Umbilical cord (tissue), 2 donors: Measurements from ENCODE around the gene SCGB3A2. TPM values are rescaled to one million over a fixed set of nuclear protein-coding genes. Genes with fewer than 3 reads are reported as not detected.

Experiments used
- DNase-seq: peaks from one replicate; pipeline ENCODE4 v3.0.0-alpha.2; 2015; ENCODE audit warnings: low spot score
- total RNA-seq: library from RNA; depleted of rRNA; stranded (reverse); fragments of >200 nt; gene quantifications from one replicate; pipeline ENCODE4 v1.2.3, GENCODE V29; 2014; ENCODE audit warnings: low replicate concordance; ENCODE audit not compliant: insufficient read depth

SCGB3A2 gene
- total RNA-seq, 1 donor from 2014 or later: not detected

DNA sequence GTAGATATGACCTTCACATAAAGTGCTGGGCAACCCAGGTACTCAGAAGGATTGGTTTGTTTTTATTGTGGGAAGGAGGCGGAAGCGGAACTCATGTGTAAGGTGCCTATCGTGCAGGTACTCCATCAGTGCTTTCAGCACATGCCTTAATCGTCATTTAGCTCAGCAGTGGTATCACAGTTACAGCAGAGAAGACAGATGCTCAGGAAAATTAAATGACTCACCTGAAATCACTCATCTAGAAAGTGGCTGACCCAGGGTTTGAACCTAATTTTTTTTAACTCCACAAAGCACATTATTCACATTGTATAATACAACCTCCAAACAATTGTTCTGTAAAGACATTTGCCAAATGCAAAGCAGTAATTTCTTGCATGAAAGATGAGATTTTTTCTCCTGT, 25.6 kb downstream of the SCGB3A2 start:
- no peak for DNase-seq

GRCh38 chr5:147906326-147907095, 28.0 kb downstream of the SCGB3A2 start, which contains the start of gene C5orf46:
C5orf46 (minus strand) TSS chr5:147906538; CDS start chr5:147906501, 37 bp downstream.
- DNase-seq: peak; percentile 15

GRCh38 chr5:147911427-147911826, 32.9 kb downstream of the SCGB3A2 start:
- DNase-seq: no peak

DNA sequence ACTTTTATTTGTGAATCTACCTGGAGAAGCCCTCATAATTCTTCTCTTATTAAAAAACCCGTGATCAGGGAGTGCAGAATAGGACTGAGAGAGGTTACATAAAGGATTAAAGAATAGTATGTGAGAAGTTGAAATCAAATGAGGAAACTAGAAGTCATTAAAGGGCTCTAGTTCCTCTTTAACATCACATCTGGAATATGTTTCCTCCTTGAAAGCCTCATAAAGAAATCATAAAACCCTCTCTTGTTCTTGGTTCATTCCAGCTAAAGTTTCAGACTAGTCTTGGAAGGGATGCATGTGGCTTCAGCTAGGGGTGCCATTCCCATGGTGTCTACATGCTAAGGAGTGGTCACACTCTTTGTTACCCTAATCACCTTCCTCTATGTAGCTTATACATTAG, 33.5 kb downstream of the SCGB3A2 start:
- no peak for DNase-seq

- no peak for DNase-seq
These were observed 35.3 kb downstream of the SCGB3A2 start for GRCh38 chr5:147913786-147914185.

- no peak for DNase-seq
These were observed 39.7 kb downstream of the SCGB3A2 start for GRCh38 chr5:147918101-147918685.

GRCh38 chr5:147918899-147919298, 40.4 kb downstream of the SCGB3A2 start:
- DNase-seq: no peak

DNA sequence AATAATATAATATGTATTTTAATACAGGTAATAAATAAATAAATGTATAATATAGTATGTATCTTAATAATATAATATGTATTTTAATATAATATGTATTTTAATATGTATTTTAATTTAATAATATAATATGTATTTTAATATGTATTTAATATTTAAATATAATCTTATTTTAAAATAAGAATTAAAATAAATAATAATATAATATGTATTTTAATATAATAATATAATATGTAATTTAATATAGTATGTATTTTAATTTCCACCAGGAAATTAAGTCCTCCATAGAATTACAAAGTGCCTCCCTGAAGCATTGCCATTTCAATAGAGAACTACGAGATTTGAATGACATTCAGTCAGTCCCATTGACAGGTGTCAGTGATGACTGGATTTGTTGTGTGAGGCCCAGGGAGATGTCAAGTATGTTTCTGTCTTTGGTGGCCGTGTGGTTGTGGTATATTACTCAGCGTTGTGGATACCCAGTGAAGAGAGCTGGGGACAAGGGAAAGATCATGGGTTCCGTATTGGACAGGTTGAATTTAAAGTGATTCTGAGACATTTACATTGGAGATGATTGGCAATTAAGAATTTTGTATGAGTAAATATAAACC, 42.0 kb downstream of the SCGB3A2 start:
- no peak for DNase-seq

DNA sequence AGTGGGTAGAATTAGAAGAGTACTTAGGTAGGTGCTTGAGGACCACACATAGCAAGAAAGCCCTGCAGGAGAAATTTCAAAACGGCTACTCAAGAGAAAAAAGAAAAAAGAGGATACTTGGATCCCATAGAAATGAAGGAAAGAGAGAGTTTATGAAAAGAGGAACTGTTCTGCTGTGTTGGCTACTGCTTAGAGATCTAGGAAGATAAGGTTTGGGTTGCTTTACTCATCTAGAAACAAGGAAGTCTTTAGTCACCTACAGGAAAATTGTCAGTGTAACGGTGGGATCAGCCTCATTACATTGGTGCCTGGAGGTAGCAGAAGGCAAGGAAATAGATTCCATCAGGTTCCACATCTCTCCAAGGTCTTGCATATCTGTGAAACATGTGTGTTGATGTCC, 42.6 kb downstream of the SCGB3A2 start:
- DNase-seq: no peak

DNA sequence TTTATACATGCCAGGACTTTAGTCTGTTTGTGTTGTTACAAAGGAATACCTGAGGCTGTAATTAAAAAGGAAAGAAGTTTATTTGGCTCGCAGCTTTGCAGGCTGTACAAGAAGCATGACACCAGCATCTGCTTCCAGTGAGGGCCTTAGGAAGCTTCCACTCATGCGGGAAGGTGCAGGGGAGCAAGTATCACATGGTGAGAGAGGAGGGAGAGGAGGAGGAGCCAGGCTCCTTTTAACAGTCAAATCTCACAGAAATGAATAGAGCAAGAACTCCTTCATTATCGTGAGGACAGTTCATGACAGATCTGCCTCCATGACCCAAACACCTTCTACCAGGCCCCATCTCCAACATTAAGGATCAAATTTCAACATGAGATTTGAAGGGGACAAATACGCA, 46.5 kb downstream of the SCGB3A2 start:
- no peak for DNase-seq

DNA sequence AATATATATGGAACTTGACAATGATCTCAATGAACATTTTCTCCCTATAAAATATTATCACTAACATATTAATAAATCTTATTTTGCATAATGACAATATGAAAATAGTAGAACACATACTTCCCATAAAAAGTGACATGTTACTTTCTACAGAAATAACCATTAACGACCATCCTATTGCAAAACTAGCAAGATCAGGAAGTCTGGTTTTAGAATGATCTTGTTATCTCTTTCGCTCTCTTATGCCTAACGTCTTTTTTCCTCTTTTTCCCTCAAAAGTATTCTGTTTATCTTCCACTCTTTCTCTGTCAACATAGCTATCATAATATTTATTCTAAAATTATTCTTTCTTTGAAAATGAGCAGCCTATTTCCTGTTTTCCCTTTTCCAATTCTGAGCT, 49.4 kb downstream of the SCGB3A2 start:
- no peak for DNase-seq

- DNase-seq: no peak
These were observed 52.3 kb downstream of the SCGB3A2 start for GRCh38 chr5:147930769-147931168.

Other genes with a start within 250 kb of the SCGB3A2 start
- 1.2 TPM for gene JAKMIP2, start 96.0 kb upstream of the SCGB3A2 start, total RNA-seq
- 14.0 TPM for gene SPINK1, start 47.0 kb upstream of the SCGB3A2 start, total RNA-seq
- 60.7 TPM for gene C5orf46, start 27.8 kb downstream of the SCGB3A2 start, total RNA-seq
- gene SPINK5, start 185.3 kb downstream of the SCGB3A2 start, total RNA-seq: 3.6 TPM